ENCODE data around the gene FAM114A2.

Gene FAM114A2

DNA sequence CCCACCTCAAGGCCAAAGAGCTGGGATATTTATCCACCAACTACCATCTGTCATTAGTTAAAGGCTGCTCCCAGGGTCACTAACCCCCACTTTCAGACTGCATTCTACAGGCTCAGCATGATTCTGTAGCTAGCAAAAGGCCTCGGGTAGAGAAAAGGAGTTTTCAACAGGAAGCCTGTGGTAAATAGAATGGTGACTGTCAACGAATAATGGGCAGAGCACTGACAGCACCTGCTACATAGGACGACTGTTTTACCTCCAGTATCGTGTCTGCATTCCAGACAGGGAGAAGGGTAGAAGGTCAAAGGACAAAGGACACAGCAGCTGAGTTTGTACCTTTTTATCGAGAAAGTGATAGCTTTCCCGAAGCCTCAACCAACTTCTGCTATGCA lies 20.3 kb upstream of the FAM114A2 start:
- Histone ChIP-seq H3K27me3 (replicated peaks) (no peaks in the 10 kb centered on the region), H3K27ac (no peak overlapping the region), H3K4me3 (ENCODE audit: low read depth, low read length) (no peak overlapping the region), H3K36me3 (replicated peaks) (peaks cover 3% of the 10 kb centered on the region)
- TF ChIP-seq, protein P1, sequence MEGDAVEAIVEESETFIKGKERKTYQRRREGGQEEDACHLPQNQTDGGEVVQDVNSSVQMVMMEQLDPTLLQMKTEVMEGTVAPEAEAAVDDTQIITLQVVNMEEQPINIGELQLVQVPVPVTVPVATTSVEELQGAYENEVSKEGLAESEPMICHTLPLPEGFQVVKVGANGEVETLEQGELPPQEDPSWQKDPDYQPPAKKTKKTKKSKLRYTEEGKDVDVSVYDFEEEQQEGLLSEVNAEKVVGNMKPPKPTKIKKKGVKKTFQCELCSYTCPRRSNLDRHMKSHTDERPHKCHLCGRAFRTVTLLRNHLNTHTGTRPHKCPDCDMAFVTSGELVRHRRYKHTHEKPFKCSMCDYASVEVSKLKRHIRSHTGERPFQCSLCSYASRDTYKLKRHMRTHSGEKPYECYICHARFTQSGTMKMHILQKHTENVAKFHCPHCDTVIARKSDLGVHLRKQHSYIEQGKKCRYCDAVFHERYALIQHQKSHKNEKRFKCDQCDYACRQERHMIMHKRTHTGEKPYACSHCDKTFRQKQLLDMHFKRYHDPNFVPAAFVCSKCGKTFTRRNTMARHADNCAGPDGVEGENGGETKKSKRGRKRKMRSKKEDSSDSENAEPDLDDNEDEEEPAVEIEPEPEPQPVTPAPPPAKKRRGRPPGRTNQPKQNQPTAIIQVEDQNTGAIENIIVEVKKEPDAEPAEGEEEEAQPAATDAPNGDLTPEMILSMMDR (IDR thresholded peaks at IDR 0.05; ENCODE audit: low read depth, low read length, missing control alignments), result no peak
- in situ Hi-C loops (cut with HindIII; ENCODE audit: low pct_ligation_motif_present, low sequenced_read_pairs), result no loop called here
- no peak for DNase-seq

DNA sequence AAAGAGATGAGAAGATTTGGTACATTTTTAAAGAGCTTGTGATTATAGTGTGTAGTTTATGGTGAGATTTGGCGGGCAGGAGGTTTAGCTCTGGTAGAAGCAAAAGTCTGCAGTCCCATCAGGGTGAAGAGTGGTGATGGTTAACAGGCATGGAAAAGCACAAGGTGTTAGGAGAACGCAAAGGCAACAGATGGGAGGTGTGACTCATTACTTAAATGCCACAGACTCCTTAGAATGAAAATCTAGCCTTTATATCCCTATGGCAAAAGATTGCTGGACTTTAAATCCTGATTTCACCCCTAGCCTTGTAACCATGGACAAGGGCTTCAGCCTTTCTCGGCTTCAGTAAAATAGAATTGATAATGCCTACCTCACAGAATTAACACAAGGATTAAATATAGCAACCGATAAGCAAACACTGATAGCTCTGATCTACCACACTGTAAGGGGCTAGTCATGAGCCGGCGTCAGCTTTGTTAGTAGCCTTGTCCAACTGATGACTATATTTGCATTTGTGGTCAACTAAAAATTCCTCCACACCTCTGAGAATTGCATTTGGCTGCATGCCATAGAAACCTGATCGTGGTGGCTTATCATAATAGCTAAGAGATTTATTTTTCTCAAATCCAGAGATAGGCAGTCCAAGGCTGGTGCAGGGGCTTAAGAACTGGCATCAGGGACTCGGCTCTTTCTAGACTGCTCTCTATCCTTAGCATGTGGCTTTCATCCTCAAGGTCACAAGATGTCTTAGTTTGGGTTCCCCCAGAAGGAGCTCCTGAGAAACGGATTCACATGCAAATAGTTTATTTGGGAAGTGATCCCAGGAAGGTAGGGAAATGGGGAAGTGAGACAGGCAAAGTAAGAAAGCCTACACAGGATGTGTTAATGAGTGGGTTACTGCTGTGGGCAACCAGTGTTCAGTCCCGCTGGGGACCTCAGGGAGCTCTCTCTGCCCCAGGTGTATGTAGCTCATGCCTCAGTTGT lies 19.6 kb upstream of the FAM114A2 start:
- in situ Hi-C loops (cut with HindIII; ENCODE audit: low pct_ligation_motif_present, low sequenced_read_pairs), result no loop called here
- peaks cover 6% of the 10 kb centered on the region for H3K36me3 ChIP-seq (replicated peaks)
- H3K27ac ChIP-seq, result no peak overlapping the region
- TF ChIP-seq, protein P1 (IDR thresholded peaks at IDR 0.05; ENCODE audit: low read depth, low read length, missing control alignments), result no peak
- peak; percentile 41 for DNase-seq
- H3K4me3 ChIP-seq (ENCODE audit: low read depth, low read length), result no peak overlapping the region
- no peaks in the 10 kb centered on the region for H3K27me3 ChIP-seq (replicated peaks)

DNA sequence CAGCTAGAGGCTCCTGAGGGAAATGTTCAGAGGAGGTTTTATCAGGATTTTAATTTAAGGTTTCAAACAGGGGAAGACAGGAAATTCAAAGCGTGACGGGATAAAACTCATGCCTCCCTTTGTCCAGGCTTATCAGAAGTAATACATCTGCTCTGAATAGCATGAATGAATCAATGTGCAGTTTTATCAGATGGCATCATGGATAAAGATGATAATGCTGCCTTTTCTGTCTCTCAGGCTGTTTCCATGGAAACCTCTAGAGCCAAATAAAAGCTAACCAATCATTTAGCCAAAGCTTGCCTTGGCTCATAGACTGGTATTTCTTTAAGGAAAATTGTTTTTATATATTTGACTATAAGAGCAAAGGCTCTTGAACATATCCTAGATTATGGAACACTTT lies 16.5 kb upstream of the FAM114A2 start:
- no peaks in the 10 kb centered on the region for H3K27me3 ChIP-seq (replicated peaks)
- H3K36me3 ChIP-seq (replicated peaks), result peaks cover 11% of the 10 kb centered on the region
- in situ Hi-C loops (cut with HindIII; ENCODE audit: low pct_ligation_motif_present, low sequenced_read_pairs), result no loop called here
- TF ChIP-seq, protein P1 (IDR thresholded peaks at IDR 0.05; ENCODE audit: low read depth, low read length, missing control alignments), result no peak
- no peak overlapping the region for H3K4me3 ChIP-seq (ENCODE audit: low read depth, low read length)
- H3K27ac ChIP-seq, result no peak overlapping the region
- DNase-seq, result no peak

DNA sequence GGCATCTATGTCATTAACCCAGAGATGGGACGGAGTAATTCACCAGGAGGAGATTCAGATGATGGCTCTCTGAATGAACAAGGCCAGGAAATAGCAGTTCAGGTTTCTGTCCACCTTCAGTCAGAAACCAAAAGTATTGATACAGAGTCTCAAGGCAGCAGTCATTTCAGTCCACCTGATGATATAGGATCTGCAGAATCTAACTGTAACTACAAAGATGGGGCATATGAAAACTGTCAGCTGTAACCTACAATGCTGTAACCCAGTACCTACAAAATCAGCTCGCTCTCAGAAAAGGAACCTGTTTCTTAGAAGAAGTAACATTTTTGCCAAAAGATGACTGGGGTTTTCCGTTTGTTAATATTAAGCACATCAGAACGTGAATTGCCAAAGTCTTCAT lies 14.8 kb upstream of the FAM114A2 start:
- no peaks in the 10 kb centered on the region for H3K27me3 ChIP-seq (replicated peaks)
- no peak overlapping the region for H3K4me3 ChIP-seq (ENCODE audit: low read depth, low read length)
- in situ Hi-C loops (cut with HindIII; ENCODE audit: low pct_ligation_motif_present, low sequenced_read_pairs), result no loop called here
- DNase-seq, result no peak
- H3K27ac ChIP-seq, result no peak overlapping the region
- TF ChIP-seq, protein P1 (IDR thresholded peaks at IDR 0.05; ENCODE audit: low read depth, low read length, missing control alignments), result no peak
- H3K36me3 ChIP-seq (replicated peaks), result peaks cover 11% of the 10 kb centered on the region

DNA sequence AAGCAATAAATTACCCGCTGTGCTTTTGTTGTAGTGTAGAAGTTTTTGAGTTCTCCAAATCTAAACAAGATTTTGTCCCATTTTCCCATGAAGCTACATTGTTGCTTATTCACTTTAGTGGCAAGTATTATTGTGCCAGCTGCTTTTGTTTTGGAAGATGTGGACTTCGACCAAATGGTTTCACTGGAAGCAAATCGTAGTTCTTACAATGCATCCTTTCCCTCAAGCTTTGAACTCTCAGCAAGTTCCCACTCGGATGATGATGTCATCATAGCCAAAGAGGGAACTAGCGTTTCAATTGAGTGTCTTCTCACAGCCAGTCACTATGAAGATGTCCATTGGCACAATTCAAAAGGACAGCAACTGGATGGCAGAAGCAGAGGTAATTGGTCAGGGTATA lies 10.9 kb upstream of the FAM114A2 start:
- Histone ChIP-seq H3K36me3 (replicated peaks) (peaks cover 8% of the 10 kb centered on the region), H3K27ac (no peak overlapping the region)
- in situ Hi-C loops (cut with HindIII; ENCODE audit: low pct_ligation_motif_present, low sequenced_read_pairs), result no loop called here

More for the DNA sequence above, 10.9 kb upstream of the FAM114A2 start:
- Histone ChIP-seq H3K27me3 (replicated peaks) (no peaks in the 10 kb centered on the region), H3K4me3 (ENCODE audit: low read depth, low read length) (no peak overlapping the region)
- TF ChIP-seq, protein P1 (IDR thresholded peaks at IDR 0.05; ENCODE audit: low read depth, low read length, missing control alignments), result no peak
- DNase-seq, result no peak

Data from brain microvascular endothelial cell (primary cell).